ENCODE results near the gene APRT.

DNA sequence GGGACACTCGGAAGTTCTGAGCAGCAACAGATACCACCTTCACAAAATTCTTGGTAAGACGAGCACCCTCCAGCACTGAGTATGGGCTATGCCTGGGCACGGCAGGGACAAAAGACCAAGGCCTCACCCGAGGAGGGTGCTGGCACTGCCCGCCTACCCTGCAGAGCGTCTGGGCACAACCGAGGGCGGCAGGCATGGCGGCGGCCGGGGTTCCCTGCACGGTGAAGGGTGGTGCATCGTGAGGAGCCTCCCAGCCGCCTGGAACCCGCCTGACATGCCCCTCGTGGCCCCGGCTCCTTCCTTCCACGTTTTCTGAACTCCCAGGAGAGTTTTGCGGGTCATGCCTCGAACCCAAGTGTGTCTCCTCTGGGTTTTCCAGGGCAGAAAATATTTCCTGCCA is 26.1 kb upstream of the APRT start:
- TF ChIP-seq, protein P1, sequence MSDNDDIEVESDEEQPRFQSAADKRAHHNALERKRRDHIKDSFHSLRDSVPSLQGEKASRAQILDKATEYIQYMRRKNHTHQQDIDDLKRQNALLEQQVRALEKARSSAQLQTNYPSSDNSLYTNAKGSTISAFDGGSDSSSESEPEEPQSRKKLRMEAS (IDR thresholded peaks at IDR 0.05): no peak
- TF ChIP-seq NFIC (IDR thresholded peaks at IDR 0.05): no peak

Data from Ishikawa (cell line).